ENCODE data around the gene HTR6.

The HTR6 gene

GRCh38 chr1:19689856-19690255, 25.2 kb downstream of the HTR6 start:
- no peak for DNase-seq

GRCh38 chr1:19690342-19690741, 25.7 kb downstream of the HTR6 start:
- no peak for DNase-seq

- no peak for DNase-seq
Observed at GRCh38 chr1:19694298-19694697, 29.6 kb downstream of the HTR6 start.

- DNase-seq = no peak
Observed at GRCh38 chr1:19695772-19696171, 31.1 kb downstream of the HTR6 start.

- DNase-seq = no peak
Observed at GRCh38 chr1:19696820-19697219, 32.1 kb downstream of the HTR6 start.

- no peak for DNase-seq
Observed at GRCh38 chr1:19698181-19698580, 33.5 kb downstream of the HTR6 start.

- no peak for DNase-seq
Observed at GRCh38 chr1:19700079-19700777, 35.6 kb downstream of the HTR6 start.

- no peak for DNase-seq
Observed at GRCh38 chr1:19703280-19703679, 38.6 kb downstream of the HTR6 start.

- DNase-seq = peak; percentile 60
Observed at GRCh38 chr1:19704247-19705113, 39.8 kb downstream of the HTR6 start.

GRCh38 chr1:19705464-19705863, 40.8 kb downstream of the HTR6 start:
- DNase-seq = no peak

GRCh38 chr1:19706136-19706535, 41.5 kb downstream of the HTR6 start:
- no peak for DNase-seq

- no peak for DNase-seq
Observed at GRCh38 chr1:19708567-19709110, 44.0 kb downstream of the HTR6 start.

GRCh38 chr1:19709260-19709793, 44.7 kb downstream of the HTR6 start:
- no peak for DNase-seq

GRCh38 chr1:19710825-19711611, 46.3 kb downstream of the HTR6 start:
- no peak for DNase-seq

GRCh38 chr1:19712928-19713327, 48.3 kb downstream of the HTR6 start:
- no peak for DNase-seq

- peak; percentile 91 for DNase-seq
Observed at GRCh38 chr1:19715334-19716203, 50.9 kb downstream of the HTR6 start.

- DNase-seq = no peak
Observed at GRCh38 chr1:19717467-19717866, 52.8 kb downstream of the HTR6 start.

- no peak for DNase-seq
Observed at GRCh38 chr1:19720174-19720573, 55.5 kb downstream of the HTR6 start.

GRCh38 chr1:19720973-19721372, 56.3 kb downstream of the HTR6 start:
- DNase-seq = no peak

- no peak for DNase-seq
Observed at GRCh38 chr1:19723874-19724273, 59.2 kb downstream of the HTR6 start.

- DNase-seq = no peak
Observed at GRCh38 chr1:19725606-19726005, 60.9 kb downstream of the HTR6 start.
